Prostate gland (tissue), 2 donors: ENCODE measurements around the gene NUP210L.

ENCODE experiments used
- CTCF ChIP-seq, 4 experiments: fragments of 200-600 bp in 2 of 4; fragments of 450-650 bp in 2 of 4; sonication (generic) in 2 of 4; IDR thresholded peaks; 1 replicate in 3 of 4; 2 replicates in 1 of 4; pipeline ENCODE4 v1.5.1; 2016 to 2019; ENCODE audit warnings: antibody characterized with exemption in 4 of 4, mild to moderate bottlenecking in 2 of 4, moderate library complexity in 2 of 4
- POLR2A ChIP-seq: fragments of 450-650 bp; IDR thresholded peaks from one replicate; pipeline ENCODE4 v1.6.1; 2016; ENCODE audit warnings: antibody characterized with exemption, mild to moderate bottlenecking
- POLR2AphosphoS5 ChIP-seq: sonication (generic); formaldehyde crosslinking; IDR thresholded peaks from one replicate; pipeline ENCODE4 v1.6.1; 2017; ENCODE audit warnings: antibody characterized with exemption

- no peak for TF ChIP-seq POLR2A
- no peak for TF ChIP-seq CTCF (IDR thresholded peaks at IDR 0.05)
- no peak for TF ChIP-seq POLR2AphosphoS5
These were observed 92.6 kb downstream of the NUP210L start for GRCh38 chr1:154062309-154062708.
